ENCODE measurements around the gene B3GALT2. TPM values are rescaled to one million over a fixed set of nuclear protein-coding genes. Genes with fewer than 3 reads are reported as not detected.

Gene B3GALT2
- total RNA-seq, 1 experiment from 2014 or later = not detected

- Histone ChIP-seq H4K8ac (replicated peaks; ENCODE audit: insufficient read length, low read depth, low read length) (no peak overlapping the region), H2BK120ac (ENCODE audit: low read depth, low read length, poor library complexity, severe bottlenecking) (no peak overlapping the region), H2BK12ac (ENCODE audit: insufficient read length, low read depth, low read length) (no peak overlapping the region), H3K18ac (ENCODE audit: insufficient read length, low read depth, low read length) (no peak overlapping the region), H2BK15ac (ENCODE audit: low read depth, low read length) (no peak overlapping the region), H2AFZ (ENCODE audit: low read length) (no peak overlapping the region), H3K14ac (ENCODE audit: insufficient read depth, low read length) (no peak overlapping the region), H4K20me1 (ENCODE audit: control insufficient read depth, insufficient read depth, insufficient read length) (no peaks in the 10 kb centered on the region), H3K9me3 (ENCODE audit: control insufficient read depth, low read depth, low read length) (no peaks in the 10 kb centered on the region), H3K9ac (ENCODE audit: extremely low read depth, insufficient read length, low read length) (no peak overlapping the region), H3K79me1 (ENCODE audit: insufficient read depth, low read depth, low read length, poor library complexity, severe bottlenecking) (no peaks in the 10 kb centered on the region), H2BK20ac (ENCODE audit: low read depth, low read length, poor library complexity, severe bottlenecking) (no peak overlapping the region), H2AK5ac (ENCODE audit: insufficient read length, low read length) (no peak overlapping the region), H3K4me1 (ENCODE audit: insufficient read depth, low read length) (peaks cover 4% of the 10 kb centered on the region; the same call in 1 of the 2 replicates), H4K91ac (ENCODE audit: insufficient read length, low read depth, low read length) (no peak overlapping the region), H4K5ac (ENCODE audit: insufficient read length, low read depth, low read length) (no peak overlapping the region), H3K27me3 (ENCODE audit: insufficient read depth, low read length) (no peaks in the 10 kb centered on the region), H3K23me2 (ENCODE audit: insufficient read length, low read depth, low read length, poor library complexity, severe bottlenecking) (no peaks in the 10 kb centered on the region), H3K27ac (ENCODE audit: insufficient read length, low read depth, low read length) (no peak overlapping the region), H3K4ac (ENCODE audit: low read depth, low read length) (no peak overlapping the region), H3K23ac (ENCODE audit: insufficient read length, low read depth, low read length) (no peak overlapping the region), H3K4me2 (ENCODE audit: insufficient read depth, insufficient read length, low read length) (no peak overlapping the region), H3K79me2 (ENCODE audit: insufficient read depth, low read length) (no peaks in the 10 kb centered on the region), H3T11ph (ENCODE audit: low read length) (no peak overlapping the region), H2BK5ac (ENCODE audit: insufficient read length, low read length) (no peak overlapping the region), H3K56ac (ENCODE audit: insufficient read length, low read depth, low read length) (no peak overlapping the region)
- DNase-seq = no peak
- Mint-ChIP-seq H3K27me3 (ENCODE audit: low read depth) (no peaks in the 10 kb centered on the region), H3K36me3 (ENCODE audit: insufficient read depth in 1 of 3, low read depth in 3 of 3) (peaks cover 12 to 27% (median 25%) of the 10 kb centered on the region in 3 experiments), H3K27ac (no peak overlapping the region), H3K9me3 (no peaks in the 10 kb centered on the region), H3K4me3 (no peak overlapping the region), H3K4me1 (peaks cover 34% of the 10 kb centered on the region in 2 experiments)
- TF ChIP-seq, protein P1, sequence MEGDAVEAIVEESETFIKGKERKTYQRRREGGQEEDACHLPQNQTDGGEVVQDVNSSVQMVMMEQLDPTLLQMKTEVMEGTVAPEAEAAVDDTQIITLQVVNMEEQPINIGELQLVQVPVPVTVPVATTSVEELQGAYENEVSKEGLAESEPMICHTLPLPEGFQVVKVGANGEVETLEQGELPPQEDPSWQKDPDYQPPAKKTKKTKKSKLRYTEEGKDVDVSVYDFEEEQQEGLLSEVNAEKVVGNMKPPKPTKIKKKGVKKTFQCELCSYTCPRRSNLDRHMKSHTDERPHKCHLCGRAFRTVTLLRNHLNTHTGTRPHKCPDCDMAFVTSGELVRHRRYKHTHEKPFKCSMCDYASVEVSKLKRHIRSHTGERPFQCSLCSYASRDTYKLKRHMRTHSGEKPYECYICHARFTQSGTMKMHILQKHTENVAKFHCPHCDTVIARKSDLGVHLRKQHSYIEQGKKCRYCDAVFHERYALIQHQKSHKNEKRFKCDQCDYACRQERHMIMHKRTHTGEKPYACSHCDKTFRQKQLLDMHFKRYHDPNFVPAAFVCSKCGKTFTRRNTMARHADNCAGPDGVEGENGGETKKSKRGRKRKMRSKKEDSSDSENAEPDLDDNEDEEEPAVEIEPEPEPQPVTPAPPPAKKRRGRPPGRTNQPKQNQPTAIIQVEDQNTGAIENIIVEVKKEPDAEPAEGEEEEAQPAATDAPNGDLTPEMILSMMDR (conservative IDR thresholded peaks at IDR 0.05) = no peak
- no CpG with 5 or more reads among the region's 2 CpGs for WGBS (ENCODE audit: extremely low coverage, insufficient read length, low lambda C conversion rate)
Observed at GRCh38 chr1:193212637-193213036, 26.2 kb upstream of the B3GALT2 start.
